G401.6 (cell line): ENCODE data around the gene ITSN1.

ENCODE experiments used
- FAIRE-seq: peaks from 2 replicates; lab custom pipeline; 2012; peaks lifted over from hg19 to GRCh38; lab: Jason Lieb, UNC

The ITSN1 gene

DNA sequence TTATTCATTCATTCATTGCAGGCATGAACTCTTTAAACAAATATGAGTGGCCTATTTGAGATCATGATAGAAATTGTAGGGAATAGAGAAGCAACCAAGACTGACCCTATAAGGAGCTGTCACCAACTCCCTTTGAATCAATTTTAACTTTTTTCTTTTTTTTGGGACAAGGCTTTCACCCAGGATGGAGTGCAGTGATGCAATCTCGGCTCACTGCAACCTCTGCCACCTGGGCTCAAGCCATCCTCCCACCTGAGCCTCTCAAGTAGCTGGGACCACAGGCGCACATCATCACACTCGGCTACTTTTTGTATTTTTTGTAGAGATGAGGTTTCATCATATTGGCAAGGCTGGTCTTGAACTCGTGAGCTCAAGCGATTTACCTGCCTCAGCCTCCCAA, 290.4 kb downstream of the ITSN1 start:
- FAIRE-seq = no peak

GRCh38 chr21:33936301-33937038, 294.2 kb downstream of the ITSN1 start:
- no peak for FAIRE-seq

DNA sequence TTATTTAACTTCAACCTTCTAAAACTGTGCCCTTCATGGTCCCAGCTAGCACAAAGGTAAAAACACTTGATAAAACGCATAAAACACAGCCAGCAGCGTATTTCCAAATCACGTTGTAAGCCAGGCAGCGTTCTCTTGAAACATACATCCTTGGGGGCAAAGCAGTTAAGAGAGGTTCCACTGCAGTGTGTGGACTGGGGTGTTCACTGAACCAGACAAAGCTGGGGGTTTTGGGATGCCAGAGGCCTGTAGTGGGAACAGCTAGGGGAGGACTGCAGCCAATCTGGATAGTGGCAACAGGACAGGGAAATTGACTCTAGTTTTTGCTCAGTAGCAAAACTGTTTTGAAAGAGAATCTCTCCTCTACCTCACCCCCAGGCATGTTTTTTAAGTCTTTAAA, 294.8 kb downstream of the ITSN1 start:
- FAIRE-seq = no peak

DNA sequence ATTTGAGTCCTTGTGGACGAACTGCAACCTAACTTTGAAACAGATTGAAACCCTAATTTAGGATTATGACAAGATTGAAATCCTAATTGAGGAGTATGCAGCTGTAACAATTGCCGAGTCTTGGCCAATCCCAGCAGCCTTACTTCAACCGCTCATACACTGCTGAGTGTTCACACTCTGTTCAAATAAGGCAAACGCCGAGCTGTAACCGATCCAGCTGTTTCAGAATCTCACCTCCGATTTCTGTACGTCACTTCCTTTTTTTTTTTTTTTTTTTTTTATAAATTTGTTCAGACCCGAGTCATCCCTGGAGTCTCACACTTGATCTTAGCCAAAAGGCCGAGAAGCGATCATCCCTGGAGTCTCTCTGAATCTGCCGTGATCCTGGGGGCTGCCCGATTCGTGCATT, 295.6 kb downstream of the ITSN1 start:
- FAIRE-seq = no peak

- no peak for FAIRE-seq
Measured at GRCh38 chr21:33938381-33938780, 296.1 kb downstream of the ITSN1 start.

DNA sequence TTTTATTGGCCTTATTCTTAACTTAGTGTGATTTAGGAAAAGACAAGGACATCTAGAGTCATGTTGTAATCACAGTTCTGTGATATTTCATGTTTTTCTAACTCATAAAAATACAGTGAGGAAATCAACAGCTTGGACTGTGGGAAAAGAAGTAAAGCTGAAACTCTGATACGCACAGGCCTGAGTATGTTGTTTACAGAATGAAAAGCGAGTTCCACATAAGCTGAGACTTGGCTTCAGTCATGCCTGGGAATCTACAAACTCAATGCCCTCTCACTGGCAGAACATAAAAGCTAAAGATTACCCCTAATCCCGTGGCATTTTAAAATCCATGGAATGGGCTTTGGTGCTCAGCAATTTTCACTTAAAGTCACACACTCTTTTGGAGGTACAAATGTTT, 296.9 kb downstream of the ITSN1 start:
- FAIRE-seq = no peak

GRCh38 chr21:33940164-33940880, 298.0 kb downstream of the ITSN1 start:
- no peak for FAIRE-seq

DNA sequence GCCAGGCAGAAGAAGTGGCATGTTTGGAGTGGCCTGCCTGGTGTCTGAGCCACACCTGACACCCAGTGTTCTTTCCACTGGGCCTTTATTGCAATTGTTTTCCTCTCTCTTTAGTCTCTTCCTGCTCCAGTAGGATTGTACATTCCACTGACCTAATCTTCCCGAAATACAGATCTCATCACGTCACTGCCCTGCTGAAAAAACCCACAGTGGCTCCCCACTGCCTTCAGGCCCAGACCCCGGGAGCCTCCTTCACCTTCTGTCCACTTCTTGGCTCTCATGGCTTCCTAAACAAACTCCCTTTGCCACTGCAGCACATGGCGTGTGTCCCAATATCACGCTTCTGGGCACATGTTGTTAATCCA, 298.6 kb downstream of the ITSN1 start:
- FAIRE-seq = no peak

DNA sequence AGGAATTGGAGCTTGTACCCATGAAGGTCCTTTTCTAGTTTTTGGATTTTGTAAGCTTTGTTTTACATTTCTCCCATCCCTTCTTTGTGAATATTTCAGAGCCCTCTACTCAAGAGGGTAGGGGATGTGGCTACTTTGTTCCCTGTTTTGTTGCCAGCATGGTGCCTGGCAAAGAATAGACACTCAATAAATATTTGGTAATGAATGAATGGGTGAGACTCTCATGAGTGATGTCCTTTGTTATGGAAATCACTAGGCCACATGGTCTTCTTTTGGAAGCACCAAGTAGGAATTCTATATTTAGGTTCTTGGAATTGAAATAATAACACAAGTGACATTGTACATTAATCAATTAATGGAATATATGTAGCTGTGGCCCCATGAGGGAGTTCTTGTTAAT, 300.1 kb downstream of the ITSN1 start:
- no peak for FAIRE-seq

- FAIRE-seq = no peak
Measured at GRCh38 chr21:33943293-33943692, 301.0 kb downstream of the ITSN1 start.

DNA sequence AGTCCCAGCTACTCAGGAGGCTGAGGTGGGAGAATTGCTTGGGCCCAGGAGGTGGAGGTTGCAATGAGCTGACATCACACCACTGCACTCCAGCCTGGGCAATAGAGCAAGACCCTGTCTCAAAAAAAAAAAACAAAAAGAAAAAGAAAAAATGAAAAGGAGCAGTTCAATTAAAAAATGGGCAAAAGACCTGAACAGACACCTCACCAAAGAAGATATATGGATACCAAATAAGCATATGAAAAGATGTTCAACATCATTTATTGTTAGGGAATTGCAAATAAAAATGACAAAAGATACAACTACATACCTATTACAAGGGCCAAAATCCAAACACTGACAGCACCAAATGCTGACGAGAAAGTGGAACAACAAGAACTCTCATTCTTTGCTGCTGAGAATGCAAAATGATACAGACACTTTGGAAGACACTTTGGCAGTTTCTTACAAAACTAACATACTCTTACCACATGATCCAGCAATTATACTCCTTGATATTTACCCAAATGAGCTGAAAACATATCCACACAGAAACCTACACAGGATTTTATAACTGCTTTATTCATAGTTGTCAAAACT, 302.0 kb downstream of the ITSN1 start:
- FAIRE-seq = no peak

GRCh38 chr21:33945652-33946270, 303.5 kb downstream of the ITSN1 start:
- no peak for FAIRE-seq

DNA sequence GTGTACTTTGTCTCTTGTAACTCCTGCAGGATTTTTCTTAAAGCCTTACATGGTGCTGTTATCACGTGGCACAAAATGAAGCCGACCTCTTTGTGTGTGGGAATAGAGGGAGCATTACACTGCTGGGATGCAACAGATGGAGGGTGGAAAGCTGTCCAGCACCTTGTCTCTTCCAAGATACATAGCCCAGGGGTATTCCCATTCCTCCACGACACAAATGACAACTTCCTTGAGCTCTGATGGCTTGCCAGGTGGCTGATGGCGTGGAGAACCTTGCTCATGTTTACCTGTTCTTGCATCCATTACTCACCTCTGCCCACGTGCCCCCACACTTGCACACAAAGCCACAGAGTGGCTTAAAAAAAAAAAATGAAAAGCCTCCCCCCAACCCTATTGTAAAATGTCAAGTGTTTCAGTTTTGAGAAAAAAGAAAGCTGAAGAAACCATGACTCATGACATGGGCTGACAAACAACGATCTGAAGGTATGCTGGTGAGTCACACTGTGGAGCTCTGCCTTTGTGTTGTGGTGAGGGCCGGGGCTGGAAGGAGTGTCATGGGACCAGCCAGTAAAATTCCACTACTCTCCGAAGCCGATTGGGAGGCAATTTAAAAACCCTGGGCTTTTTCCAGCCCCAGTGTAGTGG, 305.3 kb downstream of the ITSN1 start:
- FAIRE-seq = peak; percentile 98

DNA sequence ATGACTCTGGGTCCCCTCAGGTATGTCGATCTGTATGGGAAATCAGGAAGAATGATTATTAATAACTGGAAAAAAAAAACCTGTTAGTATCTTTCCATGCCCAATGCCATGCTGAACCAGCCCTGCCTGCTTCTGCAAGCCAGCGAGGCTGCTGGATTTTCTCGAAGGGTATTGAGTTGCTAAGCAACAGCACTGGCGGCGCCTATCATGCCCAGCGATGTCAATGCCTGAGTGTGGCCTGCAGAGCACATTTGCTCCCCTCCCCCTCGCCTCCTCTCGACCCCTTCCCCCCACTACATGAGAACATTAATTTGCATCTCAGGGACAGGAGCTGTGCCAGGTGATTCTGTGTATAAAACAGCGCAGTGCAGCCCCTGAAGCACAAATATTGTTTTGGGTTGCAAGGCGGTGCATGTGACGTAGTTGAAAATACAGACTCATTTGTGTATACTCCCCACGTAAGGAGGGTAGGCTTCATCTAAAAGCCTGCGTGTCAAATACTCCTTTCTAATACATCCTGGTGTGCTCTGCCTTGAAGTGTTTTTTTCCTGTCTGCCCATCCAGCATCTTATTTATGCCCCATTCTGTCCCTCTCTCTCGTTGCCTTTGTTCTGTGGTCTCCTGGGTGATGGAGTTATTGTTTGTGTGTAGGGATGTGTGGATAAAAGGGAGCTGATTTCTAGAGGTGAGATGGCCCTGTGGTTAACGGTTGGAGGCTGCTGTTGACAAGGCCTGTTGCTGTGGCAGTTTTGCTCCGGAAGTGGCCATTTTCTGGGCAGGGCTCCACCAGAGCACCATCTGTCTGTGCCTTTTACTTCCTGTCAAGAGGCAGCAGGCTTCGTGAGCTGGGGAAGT, 306.0 kb downstream of the ITSN1 start:
- FAIRE-seq = no peak

DNA sequence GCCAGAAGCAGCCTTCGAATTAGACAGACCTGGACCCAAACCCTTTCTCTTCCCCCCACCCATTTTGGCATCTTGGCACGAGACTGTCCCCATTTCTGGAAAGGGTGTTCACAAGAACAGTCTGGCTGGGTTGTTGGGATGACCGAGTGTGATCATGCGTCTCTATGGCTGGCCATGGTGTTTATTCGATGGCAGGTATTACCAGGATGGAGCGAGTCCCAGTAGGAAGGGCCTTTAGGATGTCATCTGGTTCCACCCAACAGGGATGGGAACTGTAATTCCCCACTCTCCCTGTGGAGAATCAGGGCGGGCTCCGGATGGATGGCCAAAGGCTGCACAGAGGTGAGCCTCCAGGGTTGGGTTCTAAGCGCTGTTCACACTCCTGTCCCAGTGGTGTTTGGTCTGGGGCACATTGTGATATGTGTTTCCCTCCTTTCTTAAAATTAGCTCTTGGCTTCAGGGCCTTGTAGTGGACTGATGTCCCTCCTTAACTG, 306.7 kb downstream of the ITSN1 start:
- no peak for FAIRE-seq
